Frontal cortex (tissue), 4 donors: ENCODE measurements around the gene ANO7. TPM values are rescaled to one million over a fixed set of nuclear protein-coding genes. Genes with fewer than 3 reads are reported as not detected.
A peak's percentile ranks its signal among the peaks of the same experiment; 100 is the strongest.

Experiments
- DNase-seq, 2 donors: peaks; one replicate each; pipeline ENCODE4 v3.0.0; 2012; ENCODE audit warnings: low spot score in 2 of 2
- FAIRE-seq: peaks from 2 replicates; lab custom pipeline; 2012; peaks lifted over from hg19 to GRCh38; lab: Jason Lieb, UNC
- total RNA-seq: library from RNA; depleted of rRNA; stranded (reverse); fragments of >200 nt; gene quantifications from one replicate; pipeline ENCODE4 v1.2.3, GENCODE V29; 2014
- donor health status: control.
- donor health status: control.
- donor health status: control.

Gene ANO7
- 0.41 TPM for total RNA-seq

GRCh38 chr2:241188361-241189092 is at the start of gene ANO7:
Gene ANO7, plus strand, starts transcription at chr2:241188677. Its CDS starts 1,387 bp downstream, at chr2:241190064.
- DNase-seq = no peak
- FAIRE-seq = no peak

GRCh38 chr2:241139531-241140444 is 48.7 kb upstream of the ANO7 start:
- DNase-seq (no peak), FAIRE-seq (no peak)

DNA sequence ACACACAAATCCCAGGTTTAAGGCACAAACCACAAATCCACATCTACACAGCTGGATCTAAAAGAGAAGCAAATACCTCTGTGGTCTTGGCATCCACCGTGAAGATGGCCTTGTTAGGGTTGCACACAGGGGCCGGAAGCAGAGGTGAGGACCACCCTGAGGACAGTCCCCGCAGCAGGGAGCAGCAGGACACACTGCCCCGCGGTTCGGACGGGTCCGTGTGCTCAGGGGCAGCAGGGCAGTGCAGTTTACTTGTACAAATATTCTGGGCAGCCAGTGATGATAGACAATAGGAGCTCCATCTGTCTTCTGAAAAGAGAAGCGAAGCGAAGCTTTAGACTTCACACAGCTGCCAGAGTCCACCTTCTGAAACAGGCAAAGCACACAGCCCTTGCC is 48.0 kb upstream of the ANO7 start:
- FAIRE-seq (no peak), DNase-seq (no peak)

GRCh38 chr2:241141214-241141770 is 47.2 kb upstream of the ANO7 start:
- FAIRE-seq (no peak), DNase-seq (no peak)

DNA sequence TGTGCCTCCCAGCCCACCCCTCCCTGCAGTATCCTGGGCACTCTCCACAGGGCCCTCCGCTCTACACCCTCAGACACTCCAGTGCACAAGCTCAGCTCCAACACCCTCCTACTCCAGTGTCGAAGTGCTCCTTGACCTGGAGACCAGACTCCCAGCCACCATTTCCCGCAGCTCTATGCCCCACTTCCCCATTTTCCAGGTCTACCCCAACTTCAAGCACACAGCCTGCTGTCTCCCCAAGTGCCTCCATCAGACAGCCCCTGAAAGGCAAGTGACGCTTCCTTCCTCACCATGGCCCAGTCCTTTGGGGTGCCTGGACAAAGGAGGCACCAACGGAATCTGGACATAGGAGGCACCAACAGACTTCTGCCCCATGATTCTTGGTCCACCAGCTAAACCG is 46.4 kb upstream of the ANO7 start:
- FAIRE-seq = no peak
- no peak for DNase-seq

- DNase-seq = no peak
Measured at GRCh38 chr2:241142593-241142992, 45.9 kb upstream of the ANO7 start.

GRCh38 chr2:241146286-241146685 is 42.2 kb upstream of the ANO7 start:
- DNase-seq = no peak
- no peak for FAIRE-seq

More at GRCh38 chr2:241142593-241142992, 45.9 kb upstream of the ANO7 start:
- FAIRE-seq = no peak

GRCh38 chr2:241147336-241147735 is 41.1 kb upstream of the ANO7 start:
- FAIRE-seq (no peak), DNase-seq (no peak)

DNA sequence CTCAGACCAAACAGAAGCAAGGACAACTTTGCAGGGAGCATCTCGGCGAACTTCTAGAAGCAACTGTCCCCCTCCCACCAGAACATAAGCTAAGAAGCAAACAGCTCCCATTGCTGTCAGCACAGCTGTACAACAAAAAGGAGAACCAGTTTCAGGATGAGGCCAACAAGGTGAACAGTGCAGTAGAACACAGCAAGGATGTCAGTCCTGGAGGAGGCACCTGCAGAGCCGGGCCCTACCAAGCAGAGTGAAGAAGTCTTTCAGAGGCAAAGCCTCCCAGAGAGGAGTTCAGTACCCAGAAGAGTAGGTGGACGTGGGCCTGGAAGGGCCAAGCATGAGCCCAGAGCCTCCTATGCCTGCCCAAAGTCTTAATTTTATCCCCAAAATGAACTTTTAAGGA is 40.2 kb upstream of the ANO7 start:
- FAIRE-seq = no peak
- no peak for DNase-seq

- DNase-seq = peak; percentile 94
Measured at GRCh38 chr2:241148891-241149674, 39.4 kb upstream of the ANO7 start, which contains the start of gene PASK. Gene PASK, minus strand, starts transcription at chr2:241149472. Its CDS starts 6,440 bp downstream, at chr2:241143032.

GRCh38 chr2:241149675-241149924 is 38.9 kb upstream of the ANO7 start:
- FAIRE-seq (no peak), DNase-seq (no peak)

More at GRCh38 chr2:241148891-241149674, 39.4 kb upstream of the ANO7 start, which contains the start of gene PASK:
- no peak for FAIRE-seq

- FAIRE-seq (no peak), DNase-seq (peak; percentile 98 to 99)
Measured at GRCh38 chr2:241149925-241150659, 38.4 kb upstream of the ANO7 start, which contains the start of gene PPP1R7. Gene PPP1R7, plus strand, starts transcription at chr2:241150467. Its CDS starts 29 bp downstream, at chr2:241150496.

DNA sequence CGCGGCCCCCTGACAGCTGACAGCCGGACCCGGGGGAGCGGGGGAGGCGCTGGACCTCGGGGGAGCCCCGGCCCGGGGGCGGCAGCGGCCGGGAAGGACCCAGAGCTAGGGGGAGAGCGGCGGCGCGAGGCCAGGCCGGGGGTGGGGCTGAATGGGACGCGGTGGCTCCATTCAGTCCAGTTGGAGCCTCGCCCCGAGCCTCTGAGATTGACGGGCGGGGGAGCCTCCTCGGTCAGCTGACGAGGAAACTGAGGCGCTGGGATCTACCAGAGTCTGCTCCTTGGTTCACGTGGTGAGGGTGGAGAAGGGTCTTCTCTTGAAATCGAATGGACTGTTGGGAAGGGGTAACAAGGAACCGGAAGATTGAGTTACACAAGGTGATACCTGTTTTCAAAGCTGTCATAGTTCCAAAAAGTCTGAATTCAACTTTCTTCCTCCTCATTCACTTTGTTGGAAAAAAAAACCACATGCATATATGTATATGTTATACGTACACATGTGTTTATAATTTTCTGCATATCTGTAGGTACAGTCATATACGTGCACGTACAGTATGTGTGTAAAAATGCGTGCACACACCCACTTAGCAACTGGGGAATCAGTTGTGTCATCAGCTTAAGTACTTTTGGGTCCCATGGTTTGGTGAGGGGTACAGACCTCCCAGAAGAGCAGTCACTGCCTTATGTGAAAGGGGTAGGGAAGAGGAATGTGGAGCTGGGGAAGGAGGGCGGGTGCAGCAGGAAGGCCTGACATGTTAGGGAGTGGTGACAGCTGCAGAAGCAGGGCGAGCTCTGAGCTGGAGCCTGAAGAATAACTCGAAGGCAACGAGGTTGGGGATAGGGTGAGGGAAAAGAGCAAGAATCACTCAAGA is 37.6 kb upstream of the ANO7 start:
- FAIRE-seq (no peak), DNase-seq (no peak)

DNA sequence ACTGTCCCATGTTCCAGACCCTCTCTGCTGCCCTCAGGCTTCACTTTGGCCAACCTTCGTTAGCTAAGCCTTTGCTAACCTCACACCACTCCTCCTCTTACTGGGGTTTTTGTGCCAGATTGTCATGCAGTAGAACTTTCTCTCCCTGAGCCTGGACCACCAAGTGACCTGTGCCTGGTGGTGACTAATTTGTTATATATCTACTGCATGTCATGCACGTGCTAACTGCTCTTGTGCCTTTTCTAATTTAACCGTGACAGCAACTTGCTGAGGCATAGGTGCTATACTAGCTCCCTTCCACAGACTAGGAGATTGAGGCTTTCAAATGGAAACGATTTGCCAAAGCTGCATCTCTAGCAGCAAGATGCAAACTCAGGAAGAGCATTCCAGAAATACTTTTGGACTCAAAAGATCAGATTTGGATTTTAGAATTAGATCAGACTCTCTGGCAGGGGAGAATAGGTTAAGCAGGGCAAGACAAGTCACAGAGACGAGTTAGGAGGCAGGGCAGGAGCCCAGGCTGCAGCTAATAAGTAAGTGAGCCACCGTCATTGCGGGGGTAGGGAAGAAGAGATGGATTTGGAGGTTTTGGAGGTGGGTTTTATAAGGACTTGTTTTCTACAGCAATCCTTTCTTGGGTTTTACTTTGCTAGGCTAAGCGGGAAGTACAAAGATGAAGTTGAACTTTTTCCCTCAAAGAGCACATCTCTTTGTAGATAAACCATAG is 36.4 kb upstream of the ANO7 start:
- no peak for FAIRE-seq

DNA sequence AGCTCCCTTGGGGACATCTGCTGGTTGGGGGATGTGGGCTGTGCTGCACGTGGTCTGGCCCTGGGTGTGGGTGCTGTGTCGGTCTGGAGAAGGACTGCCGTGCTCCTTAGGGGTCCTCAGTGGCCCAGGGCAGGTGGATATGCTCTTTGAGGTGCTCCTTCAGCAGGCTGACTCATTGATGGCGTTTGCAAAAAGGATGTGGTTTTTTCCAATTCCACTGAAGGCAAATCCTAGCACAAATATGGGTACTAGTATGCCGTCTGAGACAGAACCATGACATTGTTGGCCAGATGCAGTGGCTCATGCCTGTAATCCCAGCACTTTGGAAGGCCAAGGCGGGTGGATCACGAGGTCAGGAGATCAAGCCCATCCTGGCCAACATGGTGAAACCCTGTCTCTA is 34.9 kb upstream of the ANO7 start:
- no peak for DNase-seq
- no peak for FAIRE-seq

More for the DNA sequence above, 36.4 kb upstream of the ANO7 start:
- DNase-seq = no peak

DNA sequence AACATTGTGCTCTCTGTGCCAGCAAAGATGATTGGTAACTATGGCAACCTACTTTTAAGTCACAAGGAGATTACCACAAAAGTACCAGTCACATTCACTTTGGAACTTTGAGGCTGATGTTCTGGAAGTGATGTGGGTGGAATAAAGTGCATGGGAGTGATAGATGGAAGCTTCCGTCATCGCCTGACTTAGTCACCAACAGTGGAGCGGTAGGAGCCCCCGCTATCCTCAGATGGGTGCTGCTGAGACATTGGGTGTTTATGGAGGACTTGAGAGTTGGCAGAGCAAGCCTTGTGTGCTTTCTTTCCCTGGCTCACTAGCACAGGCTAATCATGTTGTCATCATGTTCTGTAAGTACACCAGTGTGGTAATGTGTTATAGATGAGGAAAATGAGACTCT is 33.6 kb upstream of the ANO7 start:
- FAIRE-seq = no peak
- no peak for DNase-seq

- DNase-seq (no peak), FAIRE-seq (no peak)
Measured at GRCh38 chr2:241155936-241156335, 32.5 kb upstream of the ANO7 start.
